ENCODE results near the gene DVL2. TPM values are rescaled to one million over a fixed set of nuclear protein-coding genes. Genes with fewer than 3 reads are reported as not detected.

Gene DVL2
- total RNA-seq, 1 experiment from 2014 or later, result 41.3 TPM

GRCh38 chr17:7222972-7223292 is 11.4 kb downstream of the DVL2 start:
- POLR2A ChIA-PET, result no interaction called here

GRCh38 chr17:7222093-7222971 is 12.0 kb downstream of the DVL2 start:
- Histone ChIP-seq H3K27me3 (replicated peaks; ENCODE audit: control insufficient read depth, insufficient read depth, low read length) (no peaks in the 10 kb centered on the region), H3K36me3 (ENCODE audit: control insufficient read depth, insufficient read depth, low read length) (no peaks in the 10 kb centered on the region), H3K4me3 (ENCODE audit: low read depth, low read length) (no peak overlapping the region), H3K9me3 (no peaks in the 10 kb centered on the region), H3K4me1 (peaks cover 7% of the 10 kb centered on the region)
- Mint-ChIP-seq H3K27ac (ENCODE audit: unreplicated experiment) (no peak overlapping the region), H3K36me3 (ENCODE audit: insufficient read depth, unreplicated experiment) (peaks cover 48% of the 10 kb centered on the region), H3K27me3 (ENCODE audit: insufficient read depth, unreplicated experiment) (no peaks in the 10 kb centered on the region), H3K4me3 (ENCODE audit: unreplicated experiment) (no peak overlapping the region), H3K9me3 (ENCODE audit: unreplicated experiment) (no peaks in the 10 kb centered on the region), H3K4me1 (ENCODE audit: low read depth, unreplicated experiment) (peaks cover 5% of the 10 kb centered on the region)
- intact Hi-C loops (cut with micrococcal nuclease; ENCODE audit: unreplicated experiment), result no loop called here
- TSS peak; percentile 7 for BruUV-seq (replicated peaks)
- DNase-seq, result no peak
- CTCF ChIA-PET, result no interaction called here
- TF ChIP-seq CTCF (IDR thresholded peaks at IDR 0.05; ENCODE audit: insufficient read depth in 1 of 2, low read depth in 1 of 2, low read length in 1 of 2, severe bottlenecking in 1 of 2, unreplicated experiment in 1 of 2), result no peak
- POLR2A ChIA-PET, result no interaction called here

More at GRCh38 chr17:7222972-7223292, 11.4 kb downstream of the DVL2 start:
- intact Hi-C loops (cut with micrococcal nuclease; ENCODE audit: unreplicated experiment), result no loop called here
- Mint-ChIP-seq H3K27me3 (ENCODE audit: insufficient read depth, unreplicated experiment) (no peaks in the 10 kb centered on the region), H3K36me3 (ENCODE audit: insufficient read depth, unreplicated experiment) (peaks cover 52% of the 10 kb centered on the region), H3K4me3 (ENCODE audit: unreplicated experiment) (no peak overlapping the region), H3K9me3 (ENCODE audit: unreplicated experiment) (no peaks in the 10 kb centered on the region), H3K27ac (ENCODE audit: unreplicated experiment) (no peak overlapping the region), H3K4me1 (ENCODE audit: low read depth, unreplicated experiment) (peaks cover 5% of the 10 kb centered on the region)
- Histone ChIP-seq H3K27me3 (replicated peaks; ENCODE audit: control insufficient read depth, insufficient read depth, low read length) (no peaks in the 10 kb centered on the region), H3K36me3 (ENCODE audit: control insufficient read depth, insufficient read depth, low read length) (no peaks in the 10 kb centered on the region), H3K4me3 (ENCODE audit: low read depth, low read length) (no peak overlapping the region), H3K9me3 (no peaks in the 10 kb centered on the region), H3K4me1 (peaks cover 7% of the 10 kb centered on the region)
- CTCF ChIA-PET, result no interaction called here
- no peak for DNase-seq
- no TSS peak for BruUV-seq (replicated peaks)
- TF ChIP-seq CTCF (IDR thresholded peaks at IDR 0.05; ENCODE audit: insufficient read depth in 1 of 2, low read depth in 1 of 2, low read length in 1 of 2, severe bottlenecking in 1 of 2, unreplicated experiment in 1 of 2), result no peak

GRCh38 chr17:7221278-7222092 is 12.8 kb downstream of the DVL2 start:
- POLR2A ChIA-PET, result no interaction called here
- Histone ChIP-seq H3K9me3 (no peaks in the 10 kb centered on the region), H3K27me3 (replicated peaks; ENCODE audit: control insufficient read depth, insufficient read depth, low read length) (no peaks in the 10 kb centered on the region), H3K4me3 (ENCODE audit: low read depth, low read length) (peak overlapping the region; percentile 3; the same call in 1 of the 2 replicates), H3K4me1 (peaks cover 7% of the 10 kb centered on the region), H3K36me3 (ENCODE audit: control insufficient read depth, insufficient read depth, low read length) (no peaks in the 10 kb centered on the region)
- Mint-ChIP-seq H3K9me3 (ENCODE audit: unreplicated experiment) (no peaks in the 10 kb centered on the region), H3K4me1 (ENCODE audit: low read depth, unreplicated experiment) (peaks cover 5% of the 10 kb centered on the region), H3K27me3 (ENCODE audit: insufficient read depth, unreplicated experiment) (no peaks in the 10 kb centered on the region), H3K36me3 (ENCODE audit: insufficient read depth, unreplicated experiment) (peaks cover 48% of the 10 kb centered on the region), H3K27ac (ENCODE audit: unreplicated experiment) (peak overlapping the region; percentile 73), H3K4me3 (ENCODE audit: unreplicated experiment) (peak overlapping the region; percentile 77)
- no peak for DNase-seq
- no peak for TF ChIP-seq CTCF (IDR thresholded peaks at IDR 0.05; ENCODE audit: insufficient read depth in 1 of 2, low read depth in 1 of 2, low read length in 1 of 2, severe bottlenecking in 1 of 2, unreplicated experiment in 1 of 2)
- CTCF ChIA-PET, result interaction anchor here (0.7 to 1.6 kb wide), 3 partner anchors 17 to 108 kb away, joined by 3 to 5 read pairs (median 3); partner anchors contain the start of genes GABARAP and NEURL4
- BruUV-seq (replicated peaks), result no TSS peak
- intact Hi-C loops (cut with micrococcal nuclease; ENCODE audit: unreplicated experiment), result no loop called here

All from Caco-2 (cell line).